ENCODE measurements around the gene ZNF655.

ZNF655 gene

DNA sequence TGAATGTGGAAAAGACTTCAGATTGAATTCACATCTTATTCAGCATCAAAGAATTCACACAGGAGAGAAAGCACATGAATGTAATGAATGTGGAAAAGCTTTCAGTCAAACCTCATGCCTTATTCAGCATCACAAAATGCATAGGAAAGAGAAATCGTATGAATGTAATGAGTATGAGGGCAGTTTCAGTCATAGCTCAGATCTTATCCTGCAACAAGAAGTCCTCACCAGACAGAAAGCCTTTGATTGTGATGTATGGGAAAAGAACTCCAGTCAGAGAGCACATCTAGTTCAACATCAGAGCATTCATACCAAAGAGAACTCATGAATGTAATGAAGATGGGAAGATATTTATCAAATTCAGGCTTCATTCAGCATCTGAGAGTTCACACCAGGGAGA, 14.8 kb downstream of the ZNF655 start:
- TF ChIP-seq ZFP3 (CRISPR knock-in tag; IDR thresholded peaks at IDR 0.05) (no peak), SNAI2 (CRISPR knock-in tag; IDR thresholded peaks at IDR 0.05) (no peak), ZNF8 (CRISPR knock-in tag; IDR thresholded peaks at IDR 0.05) (no peak), ISL1 (CRISPR knock-in tag; IDR thresholded peaks at IDR 0.05) (no peak), TCF4 (CRISPR knock-in tag; IDR thresholded peaks at IDR 0.05; ENCODE audit: borderline replicate concordance) (no peak), ARNTL (CRISPR knock-in tag; IDR thresholded peaks at IDR 0.05; ENCODE audit: borderline replicate concordance, low read depth) (no peak), ZNF565 (CRISPR knock-in tag; conservative IDR thresholded peaks at IDR 0.05; ENCODE audit: low read depth) (no peak), TOX (CRISPR knock-in tag; IDR thresholded peaks at IDR 0.05; ENCODE audit: borderline replicate concordance) (no peak), OSR1 (CRISPR knock-in tag; IDR thresholded peaks at IDR 0.05) (no peak), ZNF70 (CRISPR knock-in tag; IDR thresholded peaks at IDR 0.05) (no peak), PPARA (CRISPR knock-in tag; IDR thresholded peaks at IDR 0.05; ENCODE audit: borderline replicate concordance) (no peak), ZFP30 (CRISPR knock-in tag; IDR thresholded peaks at IDR 0.05) (no peak), RARB (CRISPR knock-in tag; IDR thresholded peaks at IDR 0.05) (no peak), CSDC2 (CRISPR knock-in tag; IDR thresholded peaks at IDR 0.05) (no peak), ESRRG (CRISPR knock-in tag; IDR thresholded peaks at IDR 0.05) (no peak), POU6F1 (CRISPR knock-in tag; IDR thresholded peaks at IDR 0.05; ENCODE audit: borderline replicate concordance, low read depth) (no peak), BACH2 (CRISPR knock-in tag; IDR thresholded peaks at IDR 0.05; ENCODE audit: borderline replicate concordance) (no peak)
- TF ChIP-seq, protein P1, sequence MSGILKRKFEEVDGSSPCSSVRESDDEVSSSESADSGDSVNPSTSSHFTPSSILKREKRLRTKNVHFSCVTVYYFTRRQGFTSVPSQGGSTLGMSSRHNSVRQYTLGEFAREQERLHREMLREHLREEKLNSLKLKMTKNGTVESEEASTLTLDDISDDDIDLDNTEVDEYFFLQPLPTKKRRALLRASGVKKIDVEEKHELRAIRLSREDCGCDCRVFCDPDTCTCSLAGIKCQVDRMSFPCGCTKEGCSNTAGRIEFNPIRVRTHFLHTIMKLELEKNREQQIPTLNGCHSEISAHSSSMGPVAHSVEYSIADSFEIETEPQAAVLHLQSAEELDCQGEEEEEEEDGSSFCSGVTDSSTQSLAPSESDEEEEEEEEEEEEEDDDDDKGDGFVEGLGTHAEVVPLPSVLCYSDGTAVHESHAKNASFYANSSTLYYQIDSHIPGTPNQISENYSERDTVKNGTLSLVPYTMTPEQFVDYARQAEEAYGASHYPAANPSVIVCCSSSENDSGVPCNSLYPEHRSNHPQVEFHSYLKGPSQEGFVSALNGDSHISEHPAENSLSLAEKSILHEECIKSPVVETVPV (CRISPR knock-in tag; IDR thresholded peaks at IDR 0.05) = no peak
- TF ChIP-seq, protein P2, sequence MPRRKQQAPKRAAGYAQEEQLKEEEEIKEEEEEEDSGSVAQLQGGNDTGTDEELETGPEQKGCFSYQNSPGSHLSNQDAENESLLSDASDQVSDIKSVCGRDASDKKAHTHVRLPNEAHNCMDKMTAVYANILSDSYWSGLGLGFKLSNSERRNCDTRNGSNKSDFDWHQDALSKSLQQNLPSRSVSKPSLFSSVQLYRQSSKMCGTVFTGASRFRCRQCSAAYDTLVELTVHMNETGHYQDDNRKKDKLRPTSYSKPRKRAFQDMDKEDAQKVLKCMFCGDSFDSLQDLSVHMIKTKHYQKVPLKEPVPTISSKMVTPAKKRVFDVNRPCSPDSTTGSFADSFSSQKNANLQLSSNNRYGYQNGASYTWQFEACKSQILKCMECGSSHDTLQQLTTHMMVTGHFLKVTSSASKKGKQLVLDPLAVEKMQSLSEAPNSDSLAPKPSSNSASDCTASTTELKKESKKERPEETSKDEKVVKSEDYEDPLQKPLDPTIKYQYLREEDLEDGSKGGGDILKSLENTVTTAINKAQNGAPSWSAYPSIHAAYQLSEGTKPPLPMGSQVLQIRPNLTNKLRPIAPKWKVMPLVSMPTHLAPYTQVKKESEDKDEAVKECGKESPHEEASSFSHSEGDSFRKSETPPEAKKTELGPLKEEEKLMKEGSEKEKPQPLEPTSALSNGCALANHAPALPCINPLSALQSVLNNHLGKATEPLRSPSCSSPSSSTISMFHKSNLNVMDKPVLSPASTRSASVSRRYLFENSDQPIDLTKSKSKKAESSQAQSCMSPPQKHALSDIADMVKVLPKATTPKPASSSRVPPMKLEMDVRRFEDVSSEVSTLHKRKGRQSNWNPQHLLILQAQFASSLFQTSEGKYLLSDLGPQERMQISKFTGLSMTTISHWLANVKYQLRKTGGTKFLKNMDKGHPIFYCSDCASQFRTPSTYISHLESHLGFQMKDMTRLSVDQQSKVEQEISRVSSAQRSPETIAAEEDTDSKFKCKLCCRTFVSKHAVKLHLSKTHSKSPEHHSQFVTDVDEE (CRISPR knock-in tag; IDR thresholded peaks at IDR 0.05) = no peak
- TF ChIP-seq, protein P3, sequence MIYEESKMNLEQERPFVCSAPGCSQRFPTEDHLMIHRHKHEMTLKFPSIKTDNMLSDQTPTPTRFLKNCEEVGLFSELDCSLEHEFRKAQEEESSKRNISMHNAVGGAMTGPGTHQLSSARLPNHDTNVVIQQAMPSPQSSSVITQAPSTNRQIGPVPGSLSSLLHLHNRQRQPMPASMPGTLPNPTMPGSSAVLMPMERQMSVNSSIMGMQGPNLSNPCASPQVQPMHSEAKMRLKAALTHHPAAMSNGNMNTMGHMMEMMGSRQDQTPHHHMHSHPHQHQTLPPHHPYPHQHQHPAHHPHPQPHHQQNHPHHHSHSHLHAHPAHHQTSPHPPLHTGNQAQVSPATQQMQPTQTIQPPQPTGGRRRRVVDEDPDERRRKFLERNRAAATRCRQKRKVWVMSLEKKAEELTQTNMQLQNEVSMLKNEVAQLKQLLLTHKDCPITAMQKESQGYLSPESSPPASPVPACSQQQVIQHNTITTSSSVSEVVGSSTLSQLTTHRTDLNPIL (CRISPR knock-in tag; IDR thresholded peaks at IDR 0.05; ENCODE audit: low read depth) = no peak
- no peak for ATAC-seq

- no peak for TF ChIP-seq SNAI2 (CRISPR knock-in tag; IDR thresholded peaks at IDR 0.05)
- no peak for ATAC-seq
Measured at GRCh38 chr7:99576251-99576650, 17.8 kb downstream of the ZNF655 start.

- no peak for TF ChIP-seq ZNF565 (CRISPR knock-in tag; conservative IDR thresholded peaks at IDR 0.05; ENCODE audit: low read depth)
- TF ChIP-seq ZNF8 (CRISPR knock-in tag; IDR thresholded peaks at IDR 0.05) = no peak
- TF ChIP-seq ISL1 (CRISPR knock-in tag; IDR thresholded peaks at IDR 0.05) = no peak
- TF ChIP-seq OSR1 (CRISPR knock-in tag; IDR thresholded peaks at IDR 0.05) = no peak
- TF ChIP-seq ZFP3 (CRISPR knock-in tag; IDR thresholded peaks at IDR 0.05) = no peak
- TF ChIP-seq GLIS3 (CRISPR knock-in tag; IDR thresholded peaks at IDR 0.05) = no peak
- no peak for TF ChIP-seq RARB (CRISPR knock-in tag; IDR thresholded peaks at IDR 0.05)
- TF ChIP-seq TOX (CRISPR knock-in tag; IDR thresholded peaks at IDR 0.05; ENCODE audit: borderline replicate concordance) = no peak
- no peak for TF ChIP-seq TCF4 (CRISPR knock-in tag; IDR thresholded peaks at IDR 0.05; ENCODE audit: borderline replicate concordance)
- TF ChIP-seq BACH2 (CRISPR knock-in tag; IDR thresholded peaks at IDR 0.05; ENCODE audit: borderline replicate concordance) = no peak
- TF ChIP-seq ESRRG (CRISPR knock-in tag; IDR thresholded peaks at IDR 0.05) = no peak
- TF ChIP-seq, protein P1 (CRISPR knock-in tag; IDR thresholded peaks at IDR 0.05) = no peak
- TF ChIP-seq CSDC2 (CRISPR knock-in tag; IDR thresholded peaks at IDR 0.05) = no peak
- no peak for TF ChIP-seq ZFP30 (CRISPR knock-in tag; IDR thresholded peaks at IDR 0.05)
- TF ChIP-seq SNAI2 (CRISPR knock-in tag; IDR thresholded peaks at IDR 0.05) = no peak
- TF ChIP-seq PPARA (CRISPR knock-in tag; IDR thresholded peaks at IDR 0.05; ENCODE audit: borderline replicate concordance) = no peak
- ATAC-seq = no peak
Measured at GRCh38 chr7:99579281-99579955, 21.0 kb downstream of the ZNF655 start.

Measured in SK-N-SH treated with all-trans-retinoic acid at 6 μM for 48 hours (cell line).